Endothelial cell of umbilical vein (primary cell): Measurements from ENCODE around the gene TRMT44. TPM values are rescaled to one million over a fixed set of nuclear protein-coding genes. Genes with fewer than 3 reads are reported as not detected.

ENCODE experiments used
- BruUV-seq: library from RNA; stranded (reverse); fragments of 400-500 nt; replicated peaks from 2 replicates; lab custom pipeline; 2021; lab: Mats Ljungman, UMichigan
- CTCF ChIA-PET: fragments of 300-600, 350-600 bp; sonication (Branson Sonifier 250); formaldehyde crosslinking; loops from one replicate; lab custom pipeline; 2021; ENCODE audit warnings: antibody characterized with exemption, inconsistent platforms; lab: Charles Lee
- POLR2A ChIA-PET: fragments of 300-600, 350-600 bp; sonication (Branson Sonifier 250); formaldehyde crosslinking; loops from one replicate; lab custom pipeline; 2021; ENCODE audit warnings: antibody characterized with exemption, inconsistent platforms; lab: Charles Lee
- DNase-seq: peaks from one replicate; pipeline ENCODE4 v3.0.0-alpha.2; 2011; ENCODE audit warnings: low read depth, low spot score
- FAIRE-seq: peaks from 2 replicates; lab custom pipeline; 2011; peaks lifted over from hg19 to GRCh38; lab: Jason Lieb, UNC
- H2AFZ ChIP-seq: 2 replicates; pipeline ENCODE4 v1.6.0; 2012; ENCODE audit warnings: low read depth, low read length, control low read depth, inconsistent platforms
- H3K27ac ChIP-seq: 2 replicates; pipeline ENCODE4 v1.5.1; 2011; ENCODE audit warnings: low read depth, mild to moderate bottlenecking, control low read depth, low read length, moderate library complexity; ENCODE audit not compliant: insufficient read depth
- H3K27me3 ChIP-seq, 2 experiments: 2 replicates each; pipeline versions ENCODE4 v1.6.0 to v1.6.1; 2011; ENCODE audit warnings: low read length in 2 of 2, mixed read lengths in 1 of 2; ENCODE audit not compliant: control insufficient read depth in 2 of 2, insufficient read depth in 2 of 2
- H3K36me3 ChIP-seq, 2 experiments: 2 replicates in 1 of 2; 3 replicates in 1 of 2; pipeline ENCODE4 v1.5.1; 2011; ENCODE audit warnings: low read length in 2 of 2, mild to moderate bottlenecking in 1 of 2, moderate library complexity in 1 of 2; ENCODE audit not compliant: control insufficient read depth in 2 of 2, insufficient read depth in 2 of 2; ENCODE audit errors: extremely low read depth in 1 of 2
- H3K4me1 ChIP-seq: 3 replicates; pipeline ENCODE4 v1.5.1; 2011; ENCODE audit warnings: mild to moderate bottlenecking, low read length; ENCODE audit not compliant: control insufficient read depth, insufficient read depth; ENCODE audit errors: extremely low read depth
- H3K4me2 ChIP-seq: 2 replicates; pipeline ENCODE4 v1.6.1; 2011; ENCODE audit warnings: low read length, control low read depth, mixed read lengths; ENCODE audit not compliant: insufficient read depth
- H3K4me3 ChIP-seq, 3 experiments: fragments of 200-600 bp in 1 of 3; sonication (generic), shearing (Covaris generic) in 1 of 3; replicated peaks in 1 of 3; 2 replicates each; pipeline ENCODE4 v1.5.1; 2011 to 2016; ENCODE audit warnings: control low read depth in 3 of 3, low read length in 3 of 3, mild to moderate bottlenecking in 2 of 3, inconsistent platforms in 1 of 3, low read depth in 1 of 3, moderate library complexity in 1 of 3; ENCODE audit not compliant: insufficient read depth in 1 of 3
- H3K79me2 ChIP-seq: 2 replicates; pipeline ENCODE4 v1.6.0; 2012; ENCODE audit warnings: low read length, inconsistent platforms; ENCODE audit not compliant: control insufficient read depth, insufficient read depth
- H3K9ac ChIP-seq: replicated peaks from 2 replicates; pipeline ENCODE3; 2011; ENCODE audit warnings: low read length, control low read depth; ENCODE audit not compliant: insufficient read depth; ENCODE audit errors: extremely low read depth
- H3K9me1 ChIP-seq: replicated peaks from 3 replicates; pipeline ENCODE4 v1.6.0; 2011; ENCODE audit warnings: mild to moderate bottlenecking, low read length; ENCODE audit not compliant: control insufficient read depth, insufficient read depth; ENCODE audit errors: extremely low read depth
- H3K9me3 ChIP-seq: replicated peaks from 2 replicates; pipeline ENCODE4 v1.5.1; 2012; ENCODE audit warnings: low read length, inconsistent platforms; ENCODE audit not compliant: control insufficient read depth, insufficient read depth
- H4K20me1 ChIP-seq: replicated peaks from 2 replicates; pipeline ENCODE3; 2011; ENCODE audit warnings: mild to moderate bottlenecking, low read length; ENCODE audit not compliant: control insufficient read depth, insufficient read depth; ENCODE audit errors: extremely low read depth
- EZH2 ChIP-seq: IDR thresholded peaks from 2 replicates; pipeline ENCODE4 v1.6.1; 2012; ENCODE audit warnings: borderline replicate concordance, low read depth, mild to moderate bottlenecking, moderate library complexity, low read length, inconsistent platforms; ENCODE audit not compliant: severe bottlenecking
- FOS ChIP-seq: IDR thresholded peaks from 2 replicates; pipeline ENCODE4 v1.6.1; 2011; ENCODE audit warnings: mild to moderate bottlenecking, low read length, moderate library complexity, borderline replicate concordance; ENCODE audit not compliant: insufficient read depth
- GATA2 ChIP-seq: IDR thresholded peaks from 2 replicates; pipeline ENCODE4 v1.7.0; 2011; ENCODE audit warnings: low read depth, mild to moderate bottlenecking, moderate library complexity, mixed read lengths, low read length; ENCODE audit not compliant: insufficient read length, insufficient read depth
- JUN ChIP-seq: IDR thresholded peaks from 2 replicates; pipeline ENCODE4 v1.6.1; 2011; ENCODE audit warnings: borderline replicate concordance, low read depth; ENCODE audit not compliant: insufficient read length, insufficient read depth
- MAX ChIP-seq: IDR thresholded peaks from 2 replicates; pipeline ENCODE4 v1.6.1; 2011; ENCODE audit not compliant: insufficient read depth, insufficient read length
- MYC ChIP-seq: IDR thresholded peaks from one replicate; pipeline ENCODE4 v1.6.1; 2011; ENCODE audit warnings: mild to moderate bottlenecking, low read depth, low read length
- POLR2A ChIP-seq: IDR thresholded peaks from 2 replicates; pipeline ENCODE4 v1.6.1; 2012; ENCODE audit warnings: low read depth, mild to moderate bottlenecking, control low read depth, low read length
- POLR2AphosphoS5 ChIP-seq: IDR thresholded peaks from 2 replicates; pipeline ENCODE4 v1.6.1; 2012; ENCODE audit warnings: low read depth, mild to moderate bottlenecking, control low read depth, low read length, moderate library complexity; ENCODE audit not compliant: insufficient read depth
- dilution Hi-C: fragments of 300-500 bp; cut with MboI; formaldehyde crosslinking; loops from one replicate; pipeline ENCODE4 v1.15.0; 2019; ENCODE audit warnings: low sequenced_read_pairs; ENCODE audit not compliant: extremely low pct_ligation_motif_present
- intact Hi-C: fragments of 100-400 bp; cut with micrococcal nuclease; formaldehyde crosslinking; loops from one replicate; pipeline ENCODE4 v1.10.0; 2022
- polyA plus RNA-seq, 4 experiments: library from polyadenylated mRNA; depleted of rRNA in 3 of 4; stranded (reverse) in 3 of 4; unstranded in 1 of 4; fragments of >200 nt; gene quantifications; 2 replicates each; pipeline versions ENCODE4 v1.2.1 to v1.2.3, GENCODE V29; 2011 to 2012; ENCODE audit warnings: missing spikeins in 1 of 4
- total RNA-seq: library from RNA; stranded (reverse); gene quantifications from 2 replicates; pipeline ENCODE4 v1.2.3, GENCODE V29; 2021
- TF ChIP-seq, protein P1 (sequence below), 2 donors: IDR thresholded peaks; 1 replicate in 1 of 2; 2 replicates in 1 of 2; pipeline ENCODE4 v1.5.1; 2011; ENCODE audit warnings: low read length in 2 of 2, mild to moderate bottlenecking in 2 of 2, moderate library complexity in 2 of 2, control low read depth in 1 of 2, inconsistent platforms in 1 of 2, low read depth in 1 of 2; ENCODE audit not compliant: insufficient read depth in 1 of 2; ENCODE audit errors: extremely low read depth in 1 of 2

The TRMT44 gene
- total and polyA plus RNA-seq, 2 donors (not counting 3 experiments of a cell fraction or from before 2014, with no cell fraction given): 10.4 to 17.3 TPM

DNA sequence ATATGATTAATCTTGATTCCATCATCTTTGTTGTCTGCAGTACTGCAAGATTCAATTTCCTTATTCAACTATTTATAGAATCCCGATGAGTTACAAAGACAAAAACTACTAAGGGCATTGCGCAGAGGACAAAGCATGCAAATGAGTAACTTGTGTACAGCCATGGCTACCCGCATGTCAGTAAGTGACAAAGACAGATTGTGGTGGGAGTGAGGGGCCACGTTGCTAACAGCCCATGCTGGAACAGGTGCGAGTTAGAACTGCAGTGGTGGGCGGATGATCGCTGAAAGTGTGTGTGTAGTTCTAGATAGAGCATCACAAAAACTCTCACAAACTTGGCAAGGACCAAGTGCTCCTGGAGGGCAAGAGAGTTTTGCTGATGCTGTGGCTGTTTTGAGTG is 49.5 kb upstream of the TRMT44 start:
- Histone ChIP-seq H3K79me2 (no peaks in the 10 kb centered on the region), H4K20me1 (no peaks in the 10 kb centered on the region), H3K36me3 (peaks cover 0 to 9% of the 10 kb centered on the region in 2 experiments), H3K4me2 (no peak overlapping the region), H3K4me1 (peaks cover 30% of the 10 kb centered on the region), H3K27ac (no peak overlapping the region), H3K9me3 (no peaks in the 10 kb centered on the region), H3K9me1 (no peaks in the 10 kb centered on the region), H3K4me3 (no peak overlapping the region), H2AFZ (no peak overlapping the region), H3K27me3 (no peaks in the 10 kb centered on the region), H3K9ac (no peak overlapping the region)
- dilution Hi-C loops (no loop called here), intact Hi-C loops (no loop called here)
- ChIA-PET POLR2A (no interaction called here), CTCF (interaction anchor here (2.1 to 5.4 kb wide), 2 partner anchors 11 to 124 kb away, joined by 20 to 45 read pairs; no protein-coding TSS in a partner anchor)
- FAIRE-seq (no peak), DNase-seq (no peak)
- BruUV-seq: no TSS peak
- no peak for TF ChIP-seq POLR2AphosphoS5
- TF ChIP-seq MYC: no peak
- TF ChIP-seq EZH2: no peak
- TF ChIP-seq JUN: no peak
- TF ChIP-seq FOS: no peak
- no peak for TF ChIP-seq GATA2
- TF ChIP-seq POLR2A: no peak
- no peak for TF ChIP-seq MAX

DNA sequence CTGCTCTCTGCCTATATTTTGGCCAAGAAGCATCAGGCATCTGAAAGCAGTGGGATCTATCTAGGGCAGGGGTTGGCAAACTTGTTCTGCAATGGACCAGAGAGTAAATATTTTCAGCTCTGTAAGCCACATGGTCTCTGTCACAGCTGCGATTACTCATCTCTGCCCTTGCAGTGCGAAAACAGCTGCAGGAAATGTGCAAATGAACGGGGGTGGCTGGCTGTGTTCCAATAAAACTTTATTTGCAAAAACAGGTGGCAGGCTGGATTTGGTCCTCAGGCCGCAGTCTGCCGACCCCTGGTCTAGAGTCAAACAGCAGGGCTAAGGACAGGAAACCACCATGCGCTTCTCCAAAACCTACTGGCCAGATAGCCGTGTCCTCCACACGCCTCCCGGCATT is 48.6 kb upstream of the TRMT44 start:
- Histone ChIP-seq H3K4me1 (peaks cover 30% of the 10 kb centered on the region), H3K9me3 (no peaks in the 10 kb centered on the region), H3K9me1 (no peaks in the 10 kb centered on the region), H3K4me3 (no peak overlapping the region), H3K27ac (peak overlapping the region; percentile 55), H4K20me1 (no peaks in the 10 kb centered on the region), H3K79me2 (no peaks in the 10 kb centered on the region), H2AFZ (no peak overlapping the region), H3K4me2 (peak overlapping the region; percentile 4), H3K9ac (no peak overlapping the region), H3K36me3 (peaks cover 0 to 9% of the 10 kb centered on the region in 2 experiments), H3K27me3 (no peaks in the 10 kb centered on the region)
- DNase-seq (peak; percentile 96), FAIRE-seq (peak; percentile 99)
- TF ChIP-seq GATA2: no peak
- no peak for TF ChIP-seq EZH2
- TF ChIP-seq MAX: peak; percentile 69
- TF ChIP-seq POLR2AphosphoS5: peak; percentile 91
- TF ChIP-seq, protein P1, sequence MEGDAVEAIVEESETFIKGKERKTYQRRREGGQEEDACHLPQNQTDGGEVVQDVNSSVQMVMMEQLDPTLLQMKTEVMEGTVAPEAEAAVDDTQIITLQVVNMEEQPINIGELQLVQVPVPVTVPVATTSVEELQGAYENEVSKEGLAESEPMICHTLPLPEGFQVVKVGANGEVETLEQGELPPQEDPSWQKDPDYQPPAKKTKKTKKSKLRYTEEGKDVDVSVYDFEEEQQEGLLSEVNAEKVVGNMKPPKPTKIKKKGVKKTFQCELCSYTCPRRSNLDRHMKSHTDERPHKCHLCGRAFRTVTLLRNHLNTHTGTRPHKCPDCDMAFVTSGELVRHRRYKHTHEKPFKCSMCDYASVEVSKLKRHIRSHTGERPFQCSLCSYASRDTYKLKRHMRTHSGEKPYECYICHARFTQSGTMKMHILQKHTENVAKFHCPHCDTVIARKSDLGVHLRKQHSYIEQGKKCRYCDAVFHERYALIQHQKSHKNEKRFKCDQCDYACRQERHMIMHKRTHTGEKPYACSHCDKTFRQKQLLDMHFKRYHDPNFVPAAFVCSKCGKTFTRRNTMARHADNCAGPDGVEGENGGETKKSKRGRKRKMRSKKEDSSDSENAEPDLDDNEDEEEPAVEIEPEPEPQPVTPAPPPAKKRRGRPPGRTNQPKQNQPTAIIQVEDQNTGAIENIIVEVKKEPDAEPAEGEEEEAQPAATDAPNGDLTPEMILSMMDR (IDR thresholded peaks at IDR 0.05; ENCODE audit: extremely low read depth in 1 of 2, insufficient read depth in 1 of 2, low read depth in 1 of 2, low read length in 2 of 2): no peak
- peak; percentile 89 for TF ChIP-seq FOS
- peak; percentile 70 for TF ChIP-seq JUN
- no peak for TF ChIP-seq POLR2A
- TF ChIP-seq MYC: peak; percentile 51
- POLR2A ChIA-PET: no interaction called here
- dilution Hi-C loops (no loop called here), intact Hi-C loops (loop anchor here (2.0 kb wide), 1 partner anchor 125 kb away; no protein-coding TSS in a partner anchor)
- BruUV-seq: no TSS peak
- CTCF ChIA-PET: interaction anchor here (1.0 to 5.4 kb wide), 3 partner anchors 10 to 150 kb away, joined by 7 to 45 read pairs (median 20); no protein-coding TSS in a partner anchor
